Stimulated activated CD8-positive, alpha-beta memory T cell treated with anti-CD3 and anti-CD28 coated beads, Interleukin-12 subunit alpha, Interleukin-12 subunit beta, amount 100 ng/mL, for 24 hours (primary cell): Measurements from ENCODE around the gene ZNF25.
"Not testable (repeated sequence)": the region's sequence is repeated elsewhere in the genome, so short reads cannot be mapped to it uniquely, and the experiment has no call there.

Experiments used
- DNase-seq: peaks from one replicate; pipeline ENCODE4 v3.0.0-alpha.2; 2020; ENCODE audit errors: extremely low read depth

The ZNF25 gene

DNA sequence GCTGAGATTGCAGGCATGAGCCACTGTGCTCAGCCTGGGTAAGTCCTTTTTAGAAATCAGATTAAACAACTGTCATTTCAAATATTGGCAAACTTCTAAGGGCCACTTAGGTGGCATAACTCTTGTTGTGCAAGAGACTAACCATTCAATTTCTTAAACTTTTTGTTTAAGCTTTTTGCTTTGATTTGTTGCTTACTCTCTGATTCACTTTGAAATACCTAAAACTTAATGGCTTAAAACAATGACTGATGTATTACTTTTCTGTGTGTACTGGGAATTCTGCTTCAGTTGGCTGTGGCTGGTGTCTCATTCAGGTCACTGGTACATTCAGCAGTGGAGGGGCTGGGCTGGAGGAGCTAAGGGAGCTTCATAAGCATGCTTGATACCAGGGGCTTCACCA is 28.9 kb downstream of the ZNF25 start:
- no peak for DNase-seq

DNA sequence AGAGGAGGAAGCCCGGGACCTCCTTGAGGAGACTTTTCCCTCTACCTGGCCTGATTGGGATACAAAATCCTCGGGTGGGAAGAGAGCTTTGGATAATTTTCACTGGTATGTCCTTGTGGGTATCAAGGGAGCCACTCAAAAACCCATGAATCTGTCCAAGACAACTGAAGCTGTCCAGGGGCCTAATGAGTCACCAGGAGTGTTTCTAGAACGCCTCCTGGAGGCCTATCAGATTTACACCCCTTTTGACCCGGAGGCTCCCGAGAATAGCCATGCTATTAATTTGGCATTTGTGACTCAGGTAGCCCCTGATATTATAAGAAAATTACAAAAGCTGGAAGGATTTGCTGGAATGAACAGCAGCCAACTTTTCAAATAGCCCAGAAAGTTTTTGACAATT is 38.6 kb downstream of the ZNF25 start:
- DNase-seq, result no peak

DNA sequence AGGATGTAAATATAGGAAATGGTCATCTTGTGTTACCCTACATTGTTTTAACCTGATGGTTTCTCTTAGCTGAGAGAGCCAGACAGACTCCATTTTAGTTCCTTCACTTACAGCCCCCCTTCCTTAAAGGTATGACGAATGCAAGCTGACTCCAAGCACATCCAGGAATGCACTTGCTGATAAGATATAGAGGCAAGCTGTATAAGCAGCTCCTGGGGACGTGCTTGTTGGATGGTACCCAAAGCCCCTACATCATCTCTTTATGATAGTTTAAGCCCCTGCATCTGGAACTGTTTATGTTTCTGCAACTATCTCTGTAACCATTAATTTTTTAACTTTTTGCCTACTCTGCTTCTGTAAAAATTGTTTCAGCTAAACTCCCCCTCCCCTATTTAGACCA is 41.7 kb downstream of the ZNF25 start:
- DNase-seq, result no peak

DNA sequence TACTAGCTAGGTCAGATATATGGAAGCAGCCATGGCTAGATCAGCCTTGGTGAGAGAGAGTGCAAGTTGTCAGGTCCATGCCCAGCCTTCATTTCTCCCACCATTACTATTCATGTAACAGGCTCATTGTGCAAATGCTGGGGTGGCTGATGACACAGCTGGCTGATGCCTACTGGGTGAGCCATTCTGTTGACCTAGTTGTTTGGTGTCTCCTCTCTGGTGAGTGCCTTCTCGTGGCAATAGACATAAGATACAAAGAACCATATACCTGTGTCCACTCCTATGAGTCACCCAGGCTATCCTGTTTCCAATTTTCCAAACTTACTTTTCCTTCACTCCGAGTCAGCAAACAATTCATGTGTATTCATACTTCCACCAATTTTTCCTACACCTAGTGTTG is 46.0 kb downstream of the ZNF25 start:
- DNase-seq, result no peak

GRCh38 chr10:37908165-37908564 is 68.3 kb downstream of the ZNF25 start:
- DNase-seq, result not testable (repeated sequence)

DNA sequence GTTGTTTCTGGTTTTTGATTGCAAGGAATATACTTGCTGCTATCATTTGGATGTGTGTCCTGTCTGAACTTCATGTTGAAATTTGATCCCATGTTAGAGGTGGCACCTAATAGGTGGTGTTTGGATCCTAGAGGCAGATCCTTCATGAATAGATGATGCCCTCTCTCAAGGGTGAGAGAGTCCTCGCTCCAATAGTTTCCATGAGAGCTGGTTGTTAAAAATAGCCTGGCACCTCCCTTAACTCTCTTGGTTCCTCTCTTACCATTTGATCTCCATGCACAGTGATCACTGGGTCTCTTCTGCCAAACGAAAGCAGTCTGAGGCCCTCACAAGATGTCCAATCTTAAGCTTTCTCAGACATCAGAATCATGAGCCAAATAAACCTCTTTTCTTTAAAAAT is 70.1 kb downstream of the ZNF25 start:
- no peak for DNase-seq
